K562 (cell line): Measurements from ENCODE around the gene MYO15A. TPM values are rescaled to one million over a fixed set of nuclear protein-coding genes. Genes with fewer than 3 reads are reported as not detected.
A peak's percentile ranks its signal among the peaks of the same experiment; 100 is the strongest.

Experiments used
- ATAC-seq: fragments of 200-7000 bp; cut with Tn5 transposase; 3 replicates; pipeline ENCODE4 v1.9.1; 2020; ENCODE audit warnings: moderate library complexity
- BruUV-seq: library from RNA; stranded (reverse); fragments of 400-500 nt; replicated peaks from 2 replicates; lab custom pipeline; 2021; lab: Mats Ljungman, UMichigan
- CTCF ChIA-PET: fragments of 300-600 bp; formaldehyde crosslinking; extraction: SDS; loops from one replicate; lab custom pipeline; 2021; ENCODE audit warnings: low intra/inter-chr PET ratio; lab: Yijun Ruan, JAX
- POLR2A ChIA-PET: fragments of 300-600, 350-650 bp; sonication (Branson Sonifier 250); formaldehyde crosslinking; extraction: SDS; loops from one replicate; lab custom pipeline; 2021; ENCODE audit warnings: antibody characterized with exemption, inconsistent platforms; lab: Yijun Ruan, JAX
- DNase-seq, 4 experiments: peaks; one replicate each; pipeline versions ENCODE4 v3.0.0 to v3.0.0-alpha.2; 2011 to 2018; ENCODE audit warnings: low spot score in 3 of 4, mixed read lengths in 3 of 4; ENCODE audit errors: extremely low read depth in 1 of 4
- FAIRE-seq: peaks from 2 replicates; lab custom pipeline; 2011; peaks lifted over from hg19 to GRCh38; lab: Jason Lieb, UNC
- H2AFZ ChIP-seq: 2 replicates; pipeline ENCODE4 v1.6.0; 2011; ENCODE audit warnings: low read depth, low read length, control low read depth, inconsistent platforms
- H3K27ac ChIP-seq: fragments of 200-600 bp; 3 replicates; pipeline ENCODE4 v1.8.0; 2011; ENCODE audit warnings: low read depth, mild to moderate bottlenecking, control low read depth, inconsistent platforms, low read length, moderate library complexity, mixed read lengths; ENCODE audit errors: extremely low read depth
- H3K27me3 ChIP-seq, 2 experiments: fragments of 300-600 bp in 1 of 2; 2 replicates in 1 of 2; 3 replicates in 1 of 2; pipeline versions ENCODE4 v1.6.0 to v1.8.0; 2011; ENCODE audit warnings: inconsistent platforms in 2 of 2, low read length in 2 of 2, mild to moderate bottlenecking in 1 of 2, mixed read lengths in 1 of 2, moderate library complexity in 1 of 2; ENCODE audit not compliant: control insufficient read depth in 2 of 2, insufficient read depth in 2 of 2
- H3K36me3 ChIP-seq: fragments of 300-600 bp; 3 replicates; pipeline ENCODE4 v1.8.0; 2011; ENCODE audit warnings: mild to moderate bottlenecking, low read length, inconsistent platforms; ENCODE audit not compliant: control insufficient read depth, insufficient read depth
- H3K4me1 ChIP-seq, 2 experiments: fragments of 200-600 bp in 1 of 2; replicated peaks in 1 of 2; 2 replicates in 1 of 2; 3 replicates in 1 of 2; pipeline versions ENCODE4 v1.5.1 to v1.8.0; 2011; ENCODE audit warnings: inconsistent platforms in 2 of 2, low read length in 2 of 2, mild to moderate bottlenecking in 1 of 2, mixed read lengths in 1 of 2, moderate library complexity in 1 of 2; ENCODE audit not compliant: control insufficient read depth in 2 of 2, insufficient read depth in 2 of 2
- H3K4me2 ChIP-seq: 2 replicates; pipeline ENCODE4 v1.6.1; 2011; ENCODE audit warnings: low read length, control low read depth, inconsistent platforms, mixed read lengths; ENCODE audit not compliant: insufficient read depth
- H3K4me3 ChIP-seq: fragments of 200-600 bp; sonication (generic), shearing (Covaris generic); 2 replicates; pipeline ENCODE4 v1.5.1; 2016; ENCODE audit warnings: control low read depth, inconsistent platforms
- H3K79me2 ChIP-seq: fragments of 200-600 bp; 3 replicates; pipeline ENCODE4 v1.8.0; 2011; ENCODE audit warnings: low read length, inconsistent platforms; ENCODE audit not compliant: control insufficient read depth, insufficient read depth
- H3K9ac ChIP-seq, 2 experiments: 2 replicates each; pipeline versions ENCODE4 v1.6.0 to v1.6.1; 2011; ENCODE audit warnings: low read depth in 2 of 2, low read length in 2 of 2, control low read depth in 1 of 2, inconsistent platforms in 1 of 2, mild to moderate bottlenecking in 1 of 2, mixed read lengths in 1 of 2; ENCODE audit not compliant: insufficient read depth in 1 of 2
- H3K9me1 ChIP-seq: one replicate; pipeline ENCODE4 v1.6.0; 2011; ENCODE audit warnings: inconsistent platforms, mild to moderate bottlenecking, low read length, moderate library complexity; ENCODE audit not compliant: control insufficient read depth, insufficient read depth
- H3K9me3 ChIP-seq: replicated peaks from 2 replicates; pipeline ENCODE4 v1.5.1; 2011; ENCODE audit warnings: low read depth, low read length, inconsistent platforms; ENCODE audit not compliant: control insufficient read depth, insufficient read depth
- H4K20me1 ChIP-seq: replicated peaks from 2 replicates; pipeline ENCODE4 v1.6.1; 2011; ENCODE audit warnings: low read length, inconsistent platforms, mixed read lengths; ENCODE audit not compliant: control insufficient read depth, insufficient read depth
- HMG20B ChIP-seq: fragments of 250-450 bp; sonication (Bioruptor Pico); IDR thresholded peaks from 2 replicates; pipeline ENCODE4 v1.5.0; 2021; ENCODE audit warnings: mild to moderate bottlenecking
- IFI16 ChIP-seq: fragments of 250-450 bp; sonication (Bioruptor Pico); IDR thresholded peaks from 2 replicates; pipeline ENCODE4 v2.1.2; 2022; ENCODE audit warnings: mild to moderate bottlenecking, inconsistent platforms
- MYNN ChIP-seq, 2 experiments: sonication (generic); formaldehyde crosslinking in 1 of 2; IDR thresholded peaks; 2 replicates each; pipeline versions ENCODE4 v1.5.0 to v1.6.1; 2016 to 2020; ENCODE audit warnings: antibody characterized with exemption in 1 of 2, missing genetic modification reagents in 1 of 2
- NR2C1 ChIP-seq, 2 experiments: fragments of 450-650 bp; IDR thresholded peaks; 2 replicates each; pipeline ENCODE4 v1.6.1; 2017; ENCODE audit warnings: mild to moderate bottlenecking in 2 of 2, antibody characterized with exemption in 1 of 2, inconsistent platforms in 1 of 2, missing compliant biosample characterization in 1 of 2, missing genetic modification characterization in 1 of 2
- NR3C1 ChIP-seq: sonication (generic); formaldehyde crosslinking; IDR thresholded peaks from 2 replicates; pipeline ENCODE4 v1.8.1; 2022; ENCODE audit warnings: missing genetic modification reagents
- RBM22 ChIP-seq: fragments of 200-400 bp; formaldehyde crosslinking; IDR thresholded peaks from 2 replicates; pipeline ENCODE4 v1.6.1; 2018; ENCODE audit warnings: low read length, low read depth; ENCODE audit not compliant: poor library complexity, severe bottlenecking
- RBM39 ChIP-seq: fragments of 200-400 bp; formaldehyde crosslinking; optimal IDR thresholded peaks from 2 replicates; pipeline ENCODE3; 2018; ENCODE audit warnings: low read depth, low read length
- TEAD2 ChIP-seq: fragments of 450-650 bp; IDR thresholded peaks from 2 replicates; pipeline ENCODE4 v1.6.1; 2016; ENCODE audit warnings: missing genetic modification characterization, control low read depth, missing compliant biosample characterization
- XRCC3 ChIP-seq: fragments of 450-650 bp; IDR thresholded peaks from 2 replicates; pipeline ENCODE4 v1.6.1; 2017; ENCODE audit warnings: mild to moderate bottlenecking, moderate library complexity
- WGBS: fragments of 100-300 bp; shearing (Covaris generic); methylation state at CpG from one replicate; pipeline ENCODE4 v1.1.6; 2016; ENCODE audit warnings: low coverage, mixed read lengths; ENCODE audit not compliant: insufficient coverage; ENCODE audit errors: missing lambda C conversion rate; 5-methylcytosine and 5-hydroxymethylcytosine counted together
- in situ Hi-C: fragments of 300-500 bp; cut with MboI; formaldehyde crosslinking; loops from 4 replicates; pipeline ENCODE4 v1.15.0; 2018; ENCODE audit warnings: inconsistent platforms, mixed read lengths
- intact Hi-C: fragments of 100-400 bp; cut with micrococcal nuclease; formaldehyde crosslinking; loops from 2 replicates; pipeline ENCODE4 v1.14.2; 2022
- polyA plus RNA-seq, 8 experiments: library from polyadenylated mRNA; depleted of rRNA in 4 of 8; stranded (reverse) in 5 of 8; unstranded in 3 of 8; fragments of >200 nt; fragmentation: Nextera tagmentation in 2 of 8; fragmentation: Illumina TruSeq in 1 of 8; extraction: Ambion mirVana in 2 of 8; extraction: Trizol in 1 of 8; gene quantifications; 2 replicates each; pipeline versions ENCODE4 v1.2.1 to v1.2.3, GENCODE V29; 2011 to 2014; ENCODE audit warnings: inconsistent platforms in 1 of 8, missing spikeins in 1 of 8
- total RNA-seq, 7 experiments: library from RNA; depleted of rRNA in 6 of 7; stranded (reverse); fragments of >200 nt in 6 of 7; fragmentation: Illumina TruSeq in 2 of 7; extraction: Trizol in 2 of 7; gene quantifications; 2 replicates each; pipeline versions ENCODE4 v1.2.1 to v1.2.3, GENCODE V29; 2011 to 2021; ENCODE audit warnings: low replicate concordance in 1 of 7
- TF ChIP-seq, protein P1 (sequence below): sonication (generic); formaldehyde crosslinking; IDR thresholded peaks from 2 replicates; pipeline ENCODE4 v1.8.0; 2022; ENCODE audit warnings: missing genetic modification reagents, mild to moderate bottlenecking, moderate library complexity, borderline replicate concordance

The MYO15A gene
- total and polyA plus RNA-seq, 9 of the 15 experiments (the other 6 are each of a cell fraction or from before 2014, with no cell fraction given): 0.05 to 0.88 (median 0.14) TPM; not detected in 1

DNA sequence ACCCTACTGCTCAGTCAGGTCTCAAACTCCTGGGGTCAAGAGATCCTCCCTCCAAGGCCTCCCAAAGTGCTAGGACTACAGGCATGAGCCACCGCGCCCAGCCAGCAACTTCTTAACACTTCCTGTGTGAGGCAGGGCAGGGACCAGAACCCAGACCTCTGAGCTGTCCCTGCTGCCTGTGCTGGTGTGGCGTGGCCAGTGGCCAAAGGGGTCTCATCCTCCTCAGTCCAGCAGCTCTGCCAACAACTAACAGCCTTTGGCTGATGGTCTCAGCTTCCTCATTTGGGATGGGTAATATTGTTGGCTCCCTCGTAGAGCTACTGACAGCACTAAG is 115.5 kb downstream of the MYO15A start (continued):
- TF ChIP-seq IFI16 (CRISPR knock-in tag) (no peak), NR3C1 (CRISPR knock-in tag) (no peak), HMG20B (CRISPR knock-in tag) (no peak), RBM22 (no peak), XRCC3 (no peak), TEAD2 (tag) (no peak), RBM39 (no peak)

DNA sequence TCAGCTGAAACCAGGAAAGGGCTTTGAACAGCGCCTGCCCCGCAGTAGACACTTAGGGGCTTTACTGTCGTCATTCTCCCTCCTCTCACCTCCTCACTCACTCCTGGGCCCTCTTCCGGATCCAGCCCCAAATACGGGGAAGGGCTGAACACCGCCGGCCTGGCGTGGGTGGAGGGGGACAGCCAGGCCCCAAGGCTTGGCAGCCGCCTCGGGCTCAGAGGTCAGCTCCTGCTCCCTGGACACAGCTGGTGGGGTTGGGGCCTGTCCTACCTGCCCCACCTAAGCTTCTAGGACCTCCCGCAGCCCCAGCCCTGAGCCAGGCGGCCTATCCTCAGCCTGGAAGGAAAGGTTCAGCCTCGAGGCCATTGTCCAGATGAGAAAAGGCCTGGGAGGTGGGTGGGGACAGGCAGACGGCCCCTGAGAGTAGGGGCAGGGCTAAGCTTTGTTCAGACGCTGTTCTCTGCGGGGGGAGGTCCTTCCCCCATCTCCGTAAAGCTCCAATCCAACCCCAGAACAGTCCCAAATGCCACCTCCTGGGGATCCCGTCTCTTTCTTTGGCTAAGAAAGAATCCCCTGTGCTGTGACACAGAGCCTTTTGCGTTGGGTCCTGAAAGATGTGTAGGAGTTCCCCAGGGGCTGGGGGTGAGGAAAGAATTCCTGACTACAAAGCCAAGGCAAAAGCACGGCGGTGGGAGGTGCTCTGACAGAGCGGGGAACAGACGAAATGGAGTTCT is 116.0 kb downstream of the MYO15A start:
- peak overlapping the region; percentile 27; the same call in 1 of the 3 replicates for H3K27ac ChIP-seq
- no TSS peak for BruUV-seq
- H3K27me3 ChIP-seq: no peaks in the 10 kb centered on the region
- H4K20me1 ChIP-seq: no peaks in the 10 kb centered on the region
- 38% methylated on average over 16 of the region's 23 CpGs for WGBS
- no peak overlapping the region for H3K4me3 ChIP-seq
- CTCF ChIA-PET: no interaction called here
- peaks cover 4 to 32% of the 10 kb centered on the region in 2 experiments; a peak in 3 of 5 replicates for H3K4me1 ChIP-seq
- H3K4me2 ChIP-seq: peak overlapping the region; percentile 77
- peaks cover 8% of the 10 kb centered on the region; the same call in 2 of the 3 replicates for H3K79me2 ChIP-seq
- POLR2A ChIA-PET: no interaction called here
- FAIRE-seq (no peak), ATAC-seq (no peak), DNase-seq (peak in 1 of 4 experiments; percentile 21)
- no peaks in the 10 kb centered on the region for H3K36me3 ChIP-seq
- peaks cover 3% of the 10 kb centered on the region for H3K9me1 ChIP-seq
- TF ChIP-seq NR2C1 (IDR thresholded peaks at IDR 0.05) (peak; percentile 70), NR2C1 (tag; IDR thresholded peaks at IDR 0.05) (peak; percentile 62), MYNN (IDR thresholded peaks at IDR 0.05) (no peak), MYNN (CRISPR knock-in tag; IDR thresholded peaks at IDR 0.05) (no peak)
- TF ChIP-seq, protein P1, sequence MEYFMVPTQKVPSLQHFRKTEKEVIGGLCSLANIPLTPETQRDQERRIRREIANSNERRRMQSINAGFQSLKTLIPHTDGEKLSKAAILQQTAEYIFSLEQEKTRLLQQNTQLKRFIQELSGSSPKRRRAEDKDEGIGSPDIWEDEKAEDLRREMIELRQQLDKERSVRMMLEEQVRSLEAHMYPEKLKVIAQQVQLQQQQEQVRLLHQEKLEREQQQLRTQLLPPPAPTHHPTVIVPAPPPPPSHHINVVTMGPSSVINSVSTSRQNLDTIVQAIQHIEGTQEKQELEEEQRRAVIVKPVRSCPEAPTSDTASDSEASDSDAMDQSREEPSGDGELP: peak; percentile 4; the same call in 1 of the 2 replicates
- H3K9ac ChIP-seq: peak overlapping the region; percentile 36 to 76; a peak in 2 of 4 replicates
- H2AFZ ChIP-seq: peak overlapping the region; percentile 98
- intact Hi-C loops: no loop called here
- in situ Hi-C loops: loop anchor here (25.0 kb wide), 1 partner anchor 338 kb away; no protein-coding TSS in a partner anchor
- H3K9me3 ChIP-seq: no peaks in the 10 kb centered on the region
